ENCODE measurements around the gene SLC7A8. TPM values are rescaled to one million over a fixed set of nuclear protein-coding genes. Genes with fewer than 3 reads are reported as not detected.

The SLC7A8 gene
- total RNA-seq, 1 donor from 2014 or later: 1.1 TPM

DNA sequence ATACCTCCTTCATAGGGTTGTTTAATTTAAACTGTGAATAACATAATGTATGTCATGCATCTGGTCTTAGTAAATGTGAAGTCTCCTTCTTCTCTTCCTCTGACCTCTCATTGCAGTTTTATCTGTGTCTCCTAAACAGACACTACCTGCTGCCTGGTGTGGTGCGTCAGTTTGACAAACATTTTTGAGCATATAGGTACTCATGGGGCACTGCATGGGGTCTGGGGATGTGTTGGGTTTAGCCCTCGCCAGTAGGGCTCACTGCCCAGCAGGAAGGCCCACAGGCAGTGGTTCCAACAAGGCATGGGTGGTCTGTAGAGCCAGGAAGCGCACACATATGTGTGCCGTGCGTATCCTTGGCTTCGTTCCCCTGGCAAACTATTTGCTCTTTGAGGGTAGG is 61.4 kb downstream of the SLC7A8 start:
- DNase-seq (ENCODE audit: low read depth): no peak
- Histone ChIP-seq H3K36me3 (ENCODE audit: control insufficient read depth, insufficient read depth, low read length) (no peaks in the 10 kb centered on the region), H3K4me3 (ENCODE audit: low read depth, low read length) (no peak overlapping the region), H3K27me3 (ENCODE audit: control insufficient read depth, insufficient read depth, low read length) (no peaks in the 10 kb centered on the region)
- no peak for FAIRE-seq
- TF ChIP-seq, protein P1, sequence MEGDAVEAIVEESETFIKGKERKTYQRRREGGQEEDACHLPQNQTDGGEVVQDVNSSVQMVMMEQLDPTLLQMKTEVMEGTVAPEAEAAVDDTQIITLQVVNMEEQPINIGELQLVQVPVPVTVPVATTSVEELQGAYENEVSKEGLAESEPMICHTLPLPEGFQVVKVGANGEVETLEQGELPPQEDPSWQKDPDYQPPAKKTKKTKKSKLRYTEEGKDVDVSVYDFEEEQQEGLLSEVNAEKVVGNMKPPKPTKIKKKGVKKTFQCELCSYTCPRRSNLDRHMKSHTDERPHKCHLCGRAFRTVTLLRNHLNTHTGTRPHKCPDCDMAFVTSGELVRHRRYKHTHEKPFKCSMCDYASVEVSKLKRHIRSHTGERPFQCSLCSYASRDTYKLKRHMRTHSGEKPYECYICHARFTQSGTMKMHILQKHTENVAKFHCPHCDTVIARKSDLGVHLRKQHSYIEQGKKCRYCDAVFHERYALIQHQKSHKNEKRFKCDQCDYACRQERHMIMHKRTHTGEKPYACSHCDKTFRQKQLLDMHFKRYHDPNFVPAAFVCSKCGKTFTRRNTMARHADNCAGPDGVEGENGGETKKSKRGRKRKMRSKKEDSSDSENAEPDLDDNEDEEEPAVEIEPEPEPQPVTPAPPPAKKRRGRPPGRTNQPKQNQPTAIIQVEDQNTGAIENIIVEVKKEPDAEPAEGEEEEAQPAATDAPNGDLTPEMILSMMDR (IDR thresholded peaks at IDR 0.05; ENCODE audit: insufficient read depth, low read length, severe bottlenecking): no peak

DNA sequence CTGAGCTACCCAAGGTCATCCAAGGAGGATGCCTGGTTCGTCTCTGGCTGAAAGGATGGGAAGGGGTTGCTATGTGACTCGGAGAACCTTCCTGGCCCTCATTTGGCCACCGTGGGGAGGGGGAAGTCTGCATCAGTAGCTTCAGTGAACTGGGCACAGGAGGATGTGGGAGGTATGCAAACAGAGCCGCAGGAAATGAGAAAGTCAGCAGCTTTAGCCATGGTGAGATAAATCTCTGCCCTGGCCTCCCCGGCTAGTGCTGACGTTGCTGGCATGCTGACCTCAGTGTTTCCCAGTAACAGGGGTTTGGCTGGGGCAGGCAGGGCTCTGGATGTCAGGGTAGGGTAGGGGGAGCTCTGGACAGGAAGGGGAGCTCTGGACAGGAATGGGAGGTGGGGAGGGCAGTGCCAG is 62.1 kb downstream of the SLC7A8 start:
- no peaks in the 10 kb centered on the region for H3K27me3 ChIP-seq (ENCODE audit: control insufficient read depth, insufficient read depth, low read length)
- H3K36me3 ChIP-seq (ENCODE audit: control insufficient read depth, insufficient read depth, low read length): no peaks in the 10 kb centered on the region
- H3K4me3 ChIP-seq (ENCODE audit: low read depth, low read length): no peak overlapping the region
- peak; percentile 15 for DNase-seq (ENCODE audit: low read depth)
- no peak for FAIRE-seq
- TF ChIP-seq, protein P1 (IDR thresholded peaks at IDR 0.05; ENCODE audit: insufficient read depth, low read length, severe bottlenecking): no peak

DNA sequence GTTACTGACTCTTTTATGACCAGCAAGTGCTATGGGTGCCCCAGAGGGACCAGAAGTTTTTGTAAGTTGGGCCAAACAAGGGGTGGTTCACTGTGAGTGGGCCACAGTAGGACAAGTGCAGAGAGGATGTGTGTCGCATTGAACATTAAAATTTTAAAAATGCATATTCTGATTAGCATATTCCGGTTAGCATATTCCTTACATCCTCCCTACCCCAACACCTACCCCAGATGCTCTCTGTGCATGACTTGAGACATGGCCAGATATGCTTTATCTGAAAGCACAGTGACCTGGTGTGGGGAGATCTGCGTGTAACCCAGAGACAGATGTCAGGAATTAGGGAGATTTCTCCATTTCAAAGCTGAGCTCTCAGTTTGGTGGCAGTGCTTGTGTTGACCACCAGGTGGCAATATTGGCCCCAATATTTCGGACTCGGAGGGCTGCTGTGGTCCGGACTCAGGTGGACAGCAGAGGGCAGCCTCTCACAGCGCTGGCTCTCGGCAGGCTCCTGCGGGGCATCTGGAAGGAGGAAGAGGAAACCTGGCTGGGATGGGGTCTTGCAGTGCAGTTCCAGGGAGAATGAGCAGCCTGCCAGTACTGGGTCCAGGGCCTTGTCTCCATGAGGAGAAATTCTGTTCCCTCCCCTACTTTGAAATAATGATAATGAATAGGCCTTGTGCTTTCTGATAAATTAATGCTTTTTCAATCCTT is 62.8 kb downstream of the SLC7A8 start:
- no peak overlapping the region for H3K4me3 ChIP-seq (ENCODE audit: low read depth, low read length)
- no peak for FAIRE-seq
- DNase-seq (ENCODE audit: low read depth): peak; percentile 71
- no peaks in the 10 kb centered on the region for H3K36me3 ChIP-seq (ENCODE audit: control insufficient read depth, insufficient read depth, low read length)
- H3K27me3 ChIP-seq (ENCODE audit: control insufficient read depth, insufficient read depth, low read length): no peaks in the 10 kb centered on the region
- TF ChIP-seq, protein P1 (IDR thresholded peaks at IDR 0.05; ENCODE audit: insufficient read depth, low read length, severe bottlenecking): peak; percentile 99

DNA sequence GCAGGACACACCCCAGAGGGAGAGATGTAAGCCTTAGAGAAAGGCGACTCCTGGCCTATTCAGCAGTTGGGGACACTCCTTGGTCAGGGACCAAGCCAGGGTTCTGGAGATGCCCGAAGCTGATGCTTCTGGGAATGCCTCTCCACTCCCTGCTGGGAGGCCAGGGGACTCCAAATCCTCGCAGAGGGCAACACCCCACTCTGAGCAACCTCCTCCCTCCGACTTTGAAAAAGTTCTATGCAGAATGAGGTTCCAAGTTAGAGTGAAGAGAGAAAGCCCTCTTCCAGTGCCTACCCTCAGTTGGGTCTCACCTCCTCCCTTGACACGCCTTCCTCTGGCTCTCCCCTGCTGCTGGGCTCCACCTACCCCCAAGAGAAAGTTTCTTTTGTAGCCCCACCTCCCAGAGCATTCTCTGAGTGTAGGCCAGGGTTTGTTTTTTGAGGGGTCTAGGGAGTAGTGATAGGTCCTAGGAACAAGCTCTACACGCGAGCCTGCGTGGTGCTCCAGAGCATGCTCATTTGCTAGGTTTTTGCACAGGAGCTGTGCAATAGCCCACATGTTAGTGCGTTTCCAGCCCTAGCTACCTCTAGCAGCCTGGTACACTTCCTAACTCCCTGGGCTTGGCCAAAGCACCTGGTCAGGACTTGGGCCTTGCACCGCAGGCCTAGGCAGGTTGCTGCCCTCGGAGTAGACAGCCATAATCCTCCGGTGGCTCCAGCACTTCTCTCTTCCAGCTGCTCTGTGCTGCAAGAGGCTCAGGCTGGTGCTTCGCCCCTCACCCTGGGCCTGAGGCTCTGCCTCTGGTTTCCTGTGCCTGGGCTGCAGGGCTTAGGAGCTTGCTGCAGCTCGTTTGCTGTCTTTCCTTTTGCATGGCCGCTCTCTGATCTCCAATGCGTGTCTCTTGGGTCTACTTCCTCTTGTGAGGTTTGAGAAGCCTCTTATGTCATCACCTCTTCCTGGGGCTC is 63.8 kb downstream of the SLC7A8 start:
- TF ChIP-seq, protein P1 (IDR thresholded peaks at IDR 0.05; ENCODE audit: insufficient read depth, low read length, severe bottlenecking): no peak
- Histone ChIP-seq H3K27me3 (ENCODE audit: control insufficient read depth, insufficient read depth, low read length) (no peaks in the 10 kb centered on the region), H3K4me3 (ENCODE audit: low read depth, low read length) (no peak overlapping the region), H3K36me3 (ENCODE audit: control insufficient read depth, insufficient read depth, low read length) (no peaks in the 10 kb centered on the region)
- FAIRE-seq: no peak
- no peak for DNase-seq (ENCODE audit: low read depth)

DNA sequence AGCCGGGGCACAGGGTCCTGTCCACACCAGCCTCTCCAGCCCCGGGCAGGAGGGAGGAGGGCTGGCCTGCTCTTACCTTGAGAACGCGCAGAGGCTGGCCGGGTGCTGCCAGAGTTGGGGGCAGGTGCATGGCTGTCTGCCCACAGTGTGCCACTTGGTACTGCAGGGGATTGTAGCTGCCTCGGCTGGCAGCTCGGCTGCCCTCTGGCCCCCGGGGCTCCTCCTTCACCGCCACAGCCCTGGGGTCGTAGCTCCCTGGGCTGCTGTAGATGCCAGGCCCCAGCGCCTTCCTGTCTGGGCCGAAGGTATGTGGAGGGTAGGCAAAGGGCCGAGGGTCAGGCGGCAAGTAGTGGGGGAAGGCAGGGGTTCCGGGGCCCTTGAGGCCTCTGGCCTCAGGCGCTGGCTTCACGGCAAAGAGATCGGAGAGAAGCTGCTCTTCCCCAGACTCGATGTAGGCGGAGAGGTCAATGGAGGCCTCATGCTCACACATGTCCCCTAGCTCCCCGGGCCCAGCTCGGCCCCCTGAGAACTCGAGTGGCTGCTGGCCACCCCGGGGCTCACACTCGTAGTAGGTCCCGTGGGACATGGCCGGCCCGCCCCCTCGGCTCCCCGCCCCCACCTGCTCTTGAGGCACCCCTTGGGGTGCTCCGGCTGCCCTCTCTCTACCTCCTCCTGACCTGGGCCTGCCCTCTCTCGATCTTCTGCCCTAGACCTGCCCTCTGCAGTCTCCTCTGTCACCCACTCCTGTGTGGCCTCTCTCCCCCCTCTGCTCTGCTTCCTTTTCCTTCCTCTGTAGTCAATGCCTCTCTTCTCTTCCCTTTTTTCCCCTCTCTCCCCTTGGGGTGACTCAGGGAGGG is 64.7 kb downstream of the SLC7A8 start, which contains the start of gene CEBPE:
TSS of gene CEBPE (minus strand) at position 750 of the 857 bp plus-strand sequence. CDS start at position 586, 164 bp downstream.
- Histone ChIP-seq H3K4me3 (ENCODE audit: low read depth, low read length) (no peak within 1 kb of the TSS), H3K27me3 (ENCODE audit: control insufficient read depth, insufficient read depth, low read length) (no peaks in the 10 kb centered on the region), H3K36me3 (ENCODE audit: control insufficient read depth, insufficient read depth, low read length) (no peaks in the 10 kb centered on the region)
- DNase-seq (ENCODE audit: low read depth) (no peak), FAIRE-seq (no peak)
- TF ChIP-seq, protein P1 (IDR thresholded peaks at IDR 0.05; ENCODE audit: insufficient read depth, low read length, severe bottlenecking): no peak

All from bronchial epithelial cell (primary cell).